ENCODE measurements around the gene LDLRAD4.

- TF ChIP-seq CTCF (conservative IDR thresholded peaks at IDR 0.05) = no peak
- TF ChIP-seq EZH2 (IDR thresholded peaks at IDR 0.05; ENCODE audit: low read depth) = no peak
Observed at GRCh38 chr18:13564579-13564978, 346.0 kb downstream of the LDLRAD4 start.

All from PC-9 (cell line).